HepG2 (cell line): Measurements from ENCODE around the gene NEK8. TPM values are rescaled to one million over a fixed set of nuclear protein-coding genes. Genes with fewer than 3 reads are reported as not detected.

Experiments
- ATAC-seq: fragments of 200-7000 bp; cut with Tn5 transposase; 3 replicates; pipeline ENCODE4 v1.9.1; 2020; ENCODE audit warnings: mild to moderate bottlenecking, moderate library complexity
- BruUV-seq: library from RNA; stranded (reverse); fragments of 400-500 nt; replicated peaks from 2 replicates; lab custom pipeline; 2021; lab: Mats Ljungman, UMichigan
- CTCF ChIA-PET: fragments of 300-600 bp; formaldehyde crosslinking; extraction: SDS; loops from one replicate; lab custom pipeline; 2021; ENCODE audit warnings: low total read pairs, inconsistent platforms, low intra/inter-chr PET ratio; lab: Yijun Ruan, JAX
- POLR2A ChIA-PET: fragments of 350-600 bp; sonication (Branson Sonifier 250); formaldehyde crosslinking; loops from one replicate; lab custom pipeline; 2020; ENCODE audit warnings: antibody characterized with exemption, inconsistent platforms; lab: Yijun Ruan, JAX
- DNase-seq: peaks from one replicate; pipeline ENCODE4 v3.0.0-alpha.2; 2015; ENCODE audit warnings: low spot score
- FAIRE-seq: peaks from 3 replicates; lab custom pipeline; 2011; peaks lifted over from hg19 to GRCh38; lab: Jason Lieb, UNC
- H2AFZ ChIP-seq: one replicate; pipeline ENCODE4 v1.6.1; 2011; ENCODE audit warnings: low read length, inconsistent platforms
- H3K27ac ChIP-seq: fragments of 300-600 bp; 3 replicates; pipeline ENCODE4 v1.8.0; 2011; ENCODE audit warnings: mixed run types, mild to moderate bottlenecking, mixed read lengths, low read length, inconsistent platforms; ENCODE audit not compliant: insufficient read depth; ENCODE audit errors: extremely low read length
- H3K27me3 ChIP-seq, 2 experiments: fragments of 200-600 bp in 1 of 2; 2 replicates in 1 of 2; 3 replicates in 1 of 2; pipeline versions ENCODE4 v1.6.0 to v1.8.0; 2011; ENCODE audit warnings: low read length in 2 of 2, mild to moderate bottlenecking in 2 of 2, moderate library complexity in 2 of 2, inconsistent platforms in 1 of 2; ENCODE audit not compliant: insufficient read depth in 2 of 2, control insufficient read depth in 1 of 2
- H3K36me3 ChIP-seq, 2 experiments: fragments of 200-600 bp in 1 of 2; replicated peaks in 1 of 2; 2 replicates in 1 of 2; 3 replicates in 1 of 2; pipeline versions ENCODE4 v1.5.1 to v1.8.0; 2011; ENCODE audit warnings: low read length in 2 of 2, inconsistent platforms in 1 of 2; ENCODE audit not compliant: insufficient read depth in 2 of 2, control insufficient read depth in 1 of 2
- H3K4me1 ChIP-seq: 2 replicates; pipeline ENCODE4 v1.5.1; 2012; ENCODE audit warnings: low read length, inconsistent platforms; ENCODE audit not compliant: insufficient read depth
- H3K4me2 ChIP-seq: 2 replicates; pipeline ENCODE4 v1.6.0; 2011; ENCODE audit warnings: low read depth, low read length, inconsistent platforms
- H3K4me3 ChIP-seq, 3 experiments: fragments of 200-600 bp in 1 of 3; sonication (generic), shearing (Covaris generic) in 1 of 3; replicated peaks in 1 of 3; 2 replicates each; pipeline ENCODE4 v1.5.1; 2011 to 2016; ENCODE audit warnings: low read length in 3 of 3, inconsistent platforms in 2 of 3, low read depth in 2 of 3, mild to moderate bottlenecking in 2 of 3, control low read depth in 1 of 3, mixed read lengths in 1 of 3; ENCODE audit not compliant: insufficient read depth in 1 of 3
- H3K79me2 ChIP-seq: one replicate; pipeline ENCODE4 v1.6.1; 2011; ENCODE audit warnings: low read length, inconsistent platforms; ENCODE audit not compliant: insufficient read depth
- H3K9ac ChIP-seq: 2 replicates; pipeline ENCODE4 v1.6.0; 2011; ENCODE audit warnings: mild to moderate bottlenecking, low read depth, low read length, inconsistent platforms; ENCODE audit not compliant: insufficient read depth
- H3K9me3 ChIP-seq: 2 replicates; pipeline ENCODE4 v1.5.1; 2012; ENCODE audit warnings: mild to moderate bottlenecking, low read length
- H4K20me1 ChIP-seq: 2 replicates; pipeline ENCODE4 v1.6.0; 2011; ENCODE audit warnings: inconsistent platforms, mild to moderate bottlenecking, low read length, moderate library complexity; ENCODE audit not compliant: insufficient read depth
- AGO1 ChIP-seq: fragments of 200-400 bp; formaldehyde crosslinking; IDR thresholded peaks from 2 replicates; pipeline ENCODE4 v1.6.1; 2017; ENCODE audit warnings: mild to moderate bottlenecking, low read depth, low read length, moderate library complexity; ENCODE audit not compliant: poor library complexity, severe bottlenecking
- AGO2 ChIP-seq: fragments of 200-400 bp; formaldehyde crosslinking; optimal IDR thresholded peaks from 2 replicates; pipeline ENCODE3; 2017; ENCODE audit warnings: mild to moderate bottlenecking, low read depth, low read length, moderate library complexity
- CEBPG ChIP-seq: IDR thresholded peaks from 2 replicates; pipeline ENCODE4 v1.6.1; 2016
- CENPX ChIP-seq: sonication (generic); formaldehyde crosslinking; IDR thresholded peaks from 2 replicates; pipeline ENCODE4 v1.9.0; 2021; ENCODE audit warnings: mild to moderate bottlenecking, missing genetic modification reagents, moderate library complexity
- DNMT1 ChIP-seq: sonication (generic); formaldehyde crosslinking; IDR thresholded peaks from 2 replicates; pipeline ENCODE4 v1.5.1; 2020; ENCODE audit warnings: mild to moderate bottlenecking, missing genetic modification reagents
- MTA3 ChIP-seq: sonication (generic); formaldehyde crosslinking; IDR thresholded peaks from 2 replicates; pipeline ENCODE4 v1.4.0; 2020; ENCODE audit warnings: missing genetic modification reagents
- NBN ChIP-seq: fragments of 450-650 bp; conservative IDR thresholded peaks from 2 replicates; pipeline ENCODE4 v1.6.1; 2017
- POLR2G ChIP-seq: fragments of 200-400 bp; formaldehyde crosslinking; IDR thresholded peaks from 2 replicates; pipeline ENCODE4 v1.6.1; 2018; ENCODE audit warnings: mild to moderate bottlenecking, low read depth, low read length, moderate library complexity
- PRDM10 ChIP-seq: sonication (generic); formaldehyde crosslinking; IDR thresholded peaks from 2 replicates; pipeline ENCODE4 v1.4.0; 2020; ENCODE audit warnings: low read depth, missing genetic modification reagents
- PREB ChIP-seq: sonication (generic); formaldehyde crosslinking; IDR thresholded peaks from 2 replicates; pipeline ENCODE4 v1.4.0; 2020; ENCODE audit warnings: missing genetic modification reagents
- ZNF512B ChIP-seq: sonication (generic); formaldehyde crosslinking; IDR thresholded peaks from 2 replicates; pipeline ENCODE4 v1.5.1; 2020; ENCODE audit warnings: missing genetic modification reagents, mild to moderate bottlenecking, borderline replicate concordance
- ZNF687 ChIP-seq: sonication (generic); formaldehyde crosslinking; IDR thresholded peaks from 2 replicates; pipeline ENCODE4 v1.5.1; 2020; ENCODE audit warnings: mild to moderate bottlenecking, missing genetic modification reagents, moderate library complexity
- ZNF720 ChIP-seq: sonication (generic); formaldehyde crosslinking; IDR thresholded peaks from 2 replicates; pipeline ENCODE4 v1.4.0; 2020; ENCODE audit warnings: missing genetic modification reagents
- WGBS: methylation state at CpG from one replicate; pipeline ENCODE4 v1.1.6; 2017; ENCODE audit warnings: low lambda C conversion rate; 5-methylcytosine and 5-hydroxymethylcytosine counted together
- in situ Hi-C: cut with HindIII; loops from 2 replicates; pipeline ENCODE4 v1.10.0; 2017; ENCODE audit warnings: low pct_unique_long_range_greater_than_20kb; ENCODE audit not compliant: extremely low pct_ligation_motif_present
- intact Hi-C: fragments of 100-400 bp; cut with micrococcal nuclease; formaldehyde crosslinking; loops from one replicate; pipeline ENCODE4 v1.10.0; 2022; ENCODE audit not compliant: unreplicated experiment
- polyA plus RNA-seq, 8 experiments: library from polyadenylated mRNA; depleted of rRNA in 3 of 8; stranded (reverse) in 7 of 8; unstranded in 1 of 8; fragments of >200 nt; fragmentation: Illumina TruSeq in 4 of 8; extraction: Trizol in 4 of 8; gene quantifications; 2 replicates each; pipeline versions ENCODE4 v1.2.1 to v1.2.3, GENCODE V29; 2011 to 2016; ENCODE audit warnings: low read depth in 4 of 8, missing spikeins in 1 of 8, mixed read lengths in 1 of 8; ENCODE audit not compliant: insufficient read depth in 1 of 8
- total RNA-seq, 5 experiments: library from RNA; depleted of rRNA; stranded (reverse); fragments of >200 nt; fragmentation: Illumina TruSeq; extraction: Trizol; gene quantifications; 2 replicates each; pipeline ENCODE4 v1.2.3, GENCODE V29; 2016; ENCODE audit warnings: low read depth in 1 of 5

NEK8 gene
- total and polyA plus RNA-seq, 2 of the 13 experiments (the other 11 are each of a cell fraction or from before 2014, with no cell fraction given), result 5.8 to 13.5 TPM

GRCh38 chr17:28774206-28774605 is 45.6 kb downstream of the NEK8 start:
- Histone ChIP-seq H3K4me1 (no peaks in the 10 kb centered on the region), H4K20me1 (no peaks in the 10 kb centered on the region), H3K4me3 (no peak overlapping the region), H3K27ac (no peak overlapping the region), H2AFZ (no peak overlapping the region), H3K36me3 (peaks cover 0 to 2% of the 10 kb centered on the region in 2 experiments; a peak in 2 of 5 replicates), H3K9ac (no peak overlapping the region), H3K4me2 (no peak overlapping the region), H3K9me3 (no peaks in the 10 kb centered on the region), H3K79me2 (peaks cover 20% of the 10 kb centered on the region), H3K27me3 (no peaks in the 10 kb centered on the region; a peak in 1 of 5 replicates)
- ChIA-PET POLR2A (interaction anchor here (0.7 to 1.4 kb wide), 2 partner anchors 81 to 181 kb away, joined by 3 read pairs; partner anchors contain the start of gene ERAL1), CTCF (no interaction called here)
- ATAC-seq (no peak), FAIRE-seq (no peak), DNase-seq (no peak)
- BruUV-seq, result no TSS peak
- 100% methylated on average over 3 of the region's 3 CpGs for WGBS
- in situ Hi-C loops, result no loop called here
- intact Hi-C loops, result no loop called here
- TF ChIP-seq PREB (no peak), ZNF687 (CRISPR knock-in tag) (no peak), DNMT1 (CRISPR knock-in tag) (no peak), CEBPG (CRISPR knock-in tag) (no peak), NBN (no peak), PRDM10 (CRISPR knock-in tag) (no peak), AGO1 (no peak), AGO2 (no peak), MTA3 (CRISPR knock-in tag) (no peak), CENPX (no peak), ZNF512B (CRISPR knock-in tag) (no peak), POLR2G (no peak), ZNF720 (CRISPR knock-in tag) (no peak)
